ENCODE data around the gene FLCN.

FLCN gene

GRCh38 chr17:17275971-17276370, 39.0 kb upstream of the FLCN start:
- Histone ChIP-seq H3K27ac (replicated peaks) (no peak overlapping the region), H3K4me3 (replicated peaks; ENCODE audit: insufficient read depth, low read length) (no peak overlapping the region), H3K27me3 (ENCODE audit: insufficient read depth, poor library complexity, severe bottlenecking) (no peaks in the 10 kb centered on the region)
- TF ChIP-seq POLR2AphosphoS5 (IDR thresholded peaks at IDR 0.05; ENCODE audit: low read depth) (no peak), SPI1 (IDR thresholded peaks at IDR 0.05; ENCODE audit: borderline replicate concordance, low read depth) (no peak), GABPA (IDR thresholded peaks at IDR 0.05; ENCODE audit: low read depth) (no peak), REST (IDR thresholded peaks at IDR 0.05; ENCODE audit: insufficient replicate concordance, low read depth) (no peak), CTCF (IDR thresholded peaks at IDR 0.05; ENCODE audit: insufficient read depth, low read length) (no peak)
- peak in 1 of 2 experiments; percentile 18 for DNase-seq (ENCODE audit: low read depth in 1 of 2, low spot score in 1 of 2)

DNA sequence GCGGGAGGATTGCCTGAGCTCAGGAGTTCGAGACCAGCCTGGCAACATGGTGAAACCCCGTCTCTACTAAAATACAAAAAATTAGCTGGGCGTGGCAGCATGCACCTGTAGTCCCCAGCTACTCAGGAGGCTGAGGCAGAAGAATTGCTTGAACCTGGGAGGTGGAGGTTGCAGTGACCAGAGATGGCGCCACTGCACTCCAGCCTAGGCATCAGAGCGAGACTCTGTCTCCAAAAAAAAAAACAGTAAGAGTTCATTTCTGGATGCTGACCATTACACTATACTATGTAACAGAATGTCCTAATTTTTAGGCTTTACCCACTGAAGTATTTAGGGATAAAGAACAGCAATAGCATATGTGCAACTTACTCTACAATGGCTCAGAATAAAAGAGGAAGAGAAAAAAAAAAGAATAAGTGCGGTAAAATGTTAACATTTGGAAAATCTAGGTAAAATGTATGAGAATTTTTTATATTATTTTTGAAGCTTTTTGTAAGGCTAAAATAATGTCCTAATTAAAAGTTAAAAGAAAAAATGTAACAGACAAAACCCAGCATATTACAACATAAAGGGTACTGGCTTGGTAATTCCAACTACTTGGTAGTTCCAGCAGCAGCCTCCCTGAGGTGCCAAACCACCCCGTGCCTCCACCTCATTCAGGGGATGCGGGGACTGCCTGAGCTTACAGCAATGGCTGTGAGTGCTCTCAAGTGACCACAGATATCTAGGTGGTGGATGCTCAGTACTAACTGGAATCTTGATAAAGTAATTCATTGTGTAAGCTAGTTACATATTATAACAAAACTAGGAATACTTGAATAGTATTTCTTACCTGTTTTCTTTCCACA, 33.2 kb upstream of the FLCN start:
- H3K4me3 ChIP-seq (replicated peaks; ENCODE audit: insufficient read depth, low read length): no peak overlapping the region
- TF ChIP-seq POLR2AphosphoS5 (IDR thresholded peaks at IDR 0.05; ENCODE audit: low read depth) (no peak), REST (IDR thresholded peaks at IDR 0.05; ENCODE audit: insufficient replicate concordance, low read depth) (no peak), SPI1 (IDR thresholded peaks at IDR 0.05; ENCODE audit: borderline replicate concordance, low read depth) (no peak), CTCF (IDR thresholded peaks at IDR 0.05; ENCODE audit: insufficient read depth, low read length) (no peak), GABPA (IDR thresholded peaks at IDR 0.05; ENCODE audit: low read depth) (no peak)
- H3K27me3 ChIP-seq (ENCODE audit: insufficient read depth, poor library complexity, severe bottlenecking): no peaks in the 10 kb centered on the region
- no peak for DNase-seq (ENCODE audit: low read depth in 1 of 2, low spot score in 1 of 2)
- no peak overlapping the region for H3K27ac ChIP-seq (replicated peaks)

DNA sequence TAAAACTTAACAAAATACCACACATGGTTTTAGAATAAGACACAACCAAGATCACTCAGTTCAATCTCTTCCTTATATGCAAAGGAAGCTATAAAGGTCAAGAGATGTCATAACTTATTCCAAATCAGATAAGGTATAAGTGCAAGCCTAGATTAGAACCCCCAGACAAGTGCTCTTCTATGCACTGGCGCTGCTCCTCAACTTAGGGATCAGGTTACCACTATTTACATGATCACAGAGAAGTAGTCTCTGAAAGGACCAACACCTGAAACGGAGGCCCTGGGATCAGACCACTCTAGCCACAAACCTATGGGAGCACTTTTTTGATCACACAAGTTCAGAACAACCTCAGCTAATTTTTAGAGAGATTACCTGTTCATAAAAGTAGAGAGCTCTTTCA, 27.5 kb upstream of the FLCN start:
- no peak overlapping the region for H3K27ac ChIP-seq (replicated peaks)
- no peak for DNase-seq (ENCODE audit: low read depth in 1 of 2, low spot score in 1 of 2)
- TF ChIP-seq POLR2AphosphoS5 (IDR thresholded peaks at IDR 0.05; ENCODE audit: low read depth) (no peak), GABPA (IDR thresholded peaks at IDR 0.05; ENCODE audit: low read depth) (no peak), REST (IDR thresholded peaks at IDR 0.05; ENCODE audit: insufficient replicate concordance, low read depth) (no peak), CTCF (IDR thresholded peaks at IDR 0.05; ENCODE audit: insufficient read depth, low read length) (no peak), SPI1 (IDR thresholded peaks at IDR 0.05; ENCODE audit: borderline replicate concordance, low read depth) (no peak)
- H3K4me3 ChIP-seq (replicated peaks; ENCODE audit: insufficient read depth, low read length): no peak overlapping the region
- no peaks in the 10 kb centered on the region for H3K27me3 ChIP-seq (ENCODE audit: insufficient read depth, poor library complexity, severe bottlenecking)
